ENCODE results near the gene RNFT1.
"Not testable (repeated sequence)": the region's sequence is repeated elsewhere in the genome, so short reads cannot be mapped to it uniquely, and the experiment has no call there.

Gene RNFT1

DNA sequence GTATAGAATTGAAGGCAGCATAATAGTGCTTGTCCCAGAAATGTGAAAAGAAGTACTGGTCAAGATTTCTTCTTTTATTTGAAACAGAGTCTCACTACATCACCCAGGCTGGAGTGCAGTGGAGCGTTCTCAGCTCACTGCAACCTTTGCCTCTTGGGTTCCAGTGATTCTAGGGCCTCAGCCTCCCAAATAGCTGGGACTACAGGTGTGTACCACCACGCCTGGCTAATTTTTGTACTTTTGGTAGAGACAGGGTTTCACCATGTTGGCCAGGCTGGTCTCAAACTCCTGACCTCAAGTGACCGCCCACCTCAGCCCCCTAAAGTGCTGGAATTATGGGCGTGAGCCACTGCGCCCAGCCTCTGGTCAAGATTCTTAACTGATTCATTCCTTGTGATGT, 43.9 kb downstream of the RNFT1 start:
- not testable (repeated sequence) for DNase-seq

DNA sequence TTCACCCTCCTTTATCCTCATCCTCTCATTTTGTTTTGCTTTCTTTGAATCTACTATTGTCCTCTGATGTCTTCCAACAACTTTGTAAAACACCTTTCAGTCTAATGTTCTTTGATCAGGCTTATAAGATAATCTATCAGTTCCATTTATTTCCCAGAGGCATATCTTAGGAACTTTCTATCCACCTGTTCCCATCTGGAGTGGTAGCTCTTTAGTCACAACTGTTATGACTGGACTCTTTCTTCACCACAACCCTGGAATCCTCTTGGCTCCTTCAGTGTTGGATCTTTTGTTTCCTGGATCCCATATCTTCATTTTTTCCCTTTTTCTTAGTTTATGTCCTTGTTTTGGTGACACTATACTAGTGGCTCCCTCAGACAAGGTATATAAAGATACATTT, 48.1 kb downstream of the RNFT1 start:
- no peak for DNase-seq

DNA sequence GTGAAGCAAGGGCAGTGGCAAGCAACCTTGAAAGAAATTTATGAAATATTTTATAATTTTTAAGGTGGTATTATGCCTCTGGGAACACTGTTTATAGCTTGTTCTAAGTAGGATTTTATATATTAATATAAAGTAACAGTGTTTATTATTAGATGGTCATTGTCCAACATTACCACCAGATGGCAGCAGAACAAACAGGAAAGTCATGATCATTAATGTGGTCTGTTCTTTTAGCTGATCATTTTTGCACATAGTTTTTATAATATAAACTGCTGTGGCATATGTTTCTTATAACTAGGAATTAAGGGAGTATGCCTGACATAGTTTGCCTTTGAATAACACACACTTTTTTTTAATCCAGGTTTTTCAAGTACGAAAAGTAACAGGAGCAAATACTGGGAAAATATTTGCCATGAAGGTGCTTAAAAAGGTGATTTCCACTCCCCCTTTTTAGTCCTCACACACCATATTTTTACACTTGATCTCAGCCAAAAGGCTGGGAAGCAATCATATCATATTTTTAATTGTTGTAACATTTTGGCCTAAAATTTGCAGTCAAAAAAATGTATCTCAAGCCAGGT, 50.2 kb downstream of the RNFT1 start:
- DNase-seq = peak; percentile 28

DNA sequence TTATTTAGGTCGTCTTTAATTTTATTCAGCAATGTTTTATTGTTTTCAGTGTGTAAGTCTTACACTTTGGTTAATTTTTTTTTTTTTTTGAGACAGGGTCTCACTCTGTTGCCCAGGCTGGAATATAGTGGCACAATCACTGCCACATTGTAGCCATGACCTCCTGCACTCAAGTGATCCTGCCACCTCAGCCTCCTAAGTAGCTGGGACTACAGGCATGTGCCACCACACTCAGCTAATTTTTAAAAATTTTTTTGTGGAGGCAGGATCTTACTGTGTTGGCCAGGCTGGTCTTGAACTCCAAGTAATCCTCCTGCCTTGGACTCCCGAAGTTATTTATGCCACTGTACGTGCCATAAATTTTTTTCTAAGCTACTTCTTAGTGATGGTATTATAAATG, 57.1 kb downstream of the RNFT1 start:
- no peak for DNase-seq

DNA sequence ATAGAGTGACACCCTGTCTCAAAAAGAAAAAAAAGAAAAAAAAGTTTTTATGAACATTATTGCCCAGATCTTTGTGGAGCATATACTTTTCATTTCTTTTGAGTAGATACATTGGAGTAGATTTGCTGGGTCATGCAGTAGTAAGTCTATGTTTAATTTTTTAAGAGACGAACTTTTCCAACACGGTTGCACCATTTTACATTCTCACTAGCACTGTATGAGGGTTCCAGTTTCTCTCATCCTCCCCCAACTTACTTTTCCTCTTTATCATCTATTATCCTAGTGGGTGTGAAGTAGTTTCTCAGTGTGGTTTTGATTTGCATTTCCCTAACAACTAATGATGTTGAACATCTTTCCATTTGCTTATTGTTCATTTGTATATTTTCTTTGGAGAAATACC, 61.1 kb downstream of the RNFT1 start:
- DNase-seq = no peak

All from kidney glomerular epithelial cell (primary cell).